HUES6 (cell line): ENCODE measurements around the gene EIF6.

ENCODE experiments used
- H3K27ac ChIP-seq: 2 replicates; pipeline ENCODE4 v1.7.0; 2013; ENCODE audit warnings: low read depth, mild to moderate bottlenecking, low read length, inconsistent platforms
- H3K27me3 ChIP-seq: 2 replicates; pipeline ENCODE4 v1.6.1; 2013; ENCODE audit warnings: low read length; ENCODE audit not compliant: control insufficient read depth, insufficient read depth
- H3K36me3 ChIP-seq: 2 replicates; pipeline ENCODE4 v1.6.1; 2013; ENCODE audit warnings: low read length; ENCODE audit not compliant: control insufficient read depth, insufficient read depth
- H3K4me1 ChIP-seq: 2 replicates; pipeline ENCODE4 v1.6.1; 2013; ENCODE audit warnings: low read length; ENCODE audit not compliant: control insufficient read depth, insufficient read depth
- H3K4me3 ChIP-seq: 2 replicates; pipeline ENCODE4 v1.5.1; 2013; ENCODE audit warnings: low read depth, low read length
- H3K9ac ChIP-seq: one replicate; pipeline ENCODE4 v1.6.1; 2013; ENCODE audit warnings: mild to moderate bottlenecking, low read length
- H3K9me3 ChIP-seq: 2 replicates; pipeline ENCODE4 v1.6.1; 2013; ENCODE audit warnings: low read depth, low read length; ENCODE audit not compliant: control insufficient read depth, insufficient read depth

EIF6 gene

DNA sequence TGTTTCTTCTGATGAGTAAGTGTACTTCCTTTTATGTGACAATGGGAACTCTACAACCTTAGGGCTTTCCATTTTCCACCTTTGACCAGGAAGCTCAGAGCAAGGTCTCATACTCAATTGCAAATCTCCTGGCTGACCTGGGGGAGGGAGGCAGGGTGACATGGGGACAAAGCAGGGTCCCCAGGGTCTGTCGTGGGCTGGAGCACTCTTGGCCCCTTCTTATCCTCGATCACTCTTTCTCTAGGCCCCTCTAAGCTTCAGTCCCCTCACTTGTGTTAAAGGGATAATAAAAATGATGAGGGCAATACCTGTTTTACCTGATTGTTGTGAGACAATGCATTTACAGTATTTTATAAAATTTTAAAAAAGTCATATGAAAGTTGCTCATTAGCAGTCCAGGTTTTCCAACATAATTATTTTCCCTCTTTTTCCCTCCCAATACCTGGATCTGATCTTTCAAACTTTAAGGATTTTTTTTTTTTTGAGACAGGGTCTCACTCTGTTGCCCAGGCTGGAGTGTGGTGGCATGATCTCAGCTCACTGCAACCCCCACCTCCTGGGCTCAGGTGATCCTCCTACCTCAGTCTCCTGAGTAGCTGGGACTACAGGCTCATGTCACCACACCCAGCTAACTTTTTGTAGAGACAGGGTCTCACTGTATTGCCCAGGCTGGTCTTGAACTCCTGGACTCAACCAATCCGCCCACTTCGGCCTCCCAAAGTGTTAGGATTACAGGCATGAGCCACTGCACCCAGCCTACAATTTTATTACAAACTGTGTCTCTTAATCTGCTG lies 16.1 kb upstream of the EIF6 start:
- no peak overlapping the region for H3K27ac ChIP-seq
- peaks cover 5% of the 10 kb centered on the region; the same call in 1 of the 2 replicates for H3K36me3 ChIP-seq
- H3K27me3 ChIP-seq = no peaks in the 10 kb centered on the region
- H3K9ac ChIP-seq = no peak overlapping the region
- H3K4me3 ChIP-seq = no peak overlapping the region
- H3K9me3 ChIP-seq = no peaks in the 10 kb centered on the region
- H3K4me1 ChIP-seq = peaks cover 14% of the 10 kb centered on the region

DNA sequence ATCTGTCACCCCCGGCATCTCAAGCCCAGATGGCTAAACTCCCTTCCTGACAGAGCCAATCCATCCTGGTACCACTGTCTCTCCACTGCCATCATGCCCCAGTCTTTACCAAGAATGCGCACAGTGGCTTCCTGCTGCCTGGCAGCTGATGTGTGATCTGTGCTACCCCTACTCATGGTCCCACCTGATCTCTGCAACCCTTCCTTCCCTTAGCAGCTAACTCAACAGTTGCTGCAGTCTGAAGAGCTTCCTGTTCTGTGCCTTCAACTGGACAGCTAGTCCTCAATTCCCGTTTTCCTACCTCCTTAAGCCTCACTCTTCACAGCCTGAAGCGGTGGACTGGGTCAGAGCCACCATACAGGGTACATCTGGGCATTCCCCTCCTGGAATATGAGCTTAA lies 15.2 kb upstream of the EIF6 start:
- Histone ChIP-seq H3K27ac (no peak overlapping the region), H3K4me1 (peaks cover 9% of the 10 kb centered on the region), H3K9ac (no peak overlapping the region), H3K36me3 (peaks cover 5% of the 10 kb centered on the region; the same call in 1 of the 2 replicates), H3K9me3 (no peaks in the 10 kb centered on the region), H3K27me3 (no peaks in the 10 kb centered on the region), H3K4me3 (no peak overlapping the region)

DNA sequence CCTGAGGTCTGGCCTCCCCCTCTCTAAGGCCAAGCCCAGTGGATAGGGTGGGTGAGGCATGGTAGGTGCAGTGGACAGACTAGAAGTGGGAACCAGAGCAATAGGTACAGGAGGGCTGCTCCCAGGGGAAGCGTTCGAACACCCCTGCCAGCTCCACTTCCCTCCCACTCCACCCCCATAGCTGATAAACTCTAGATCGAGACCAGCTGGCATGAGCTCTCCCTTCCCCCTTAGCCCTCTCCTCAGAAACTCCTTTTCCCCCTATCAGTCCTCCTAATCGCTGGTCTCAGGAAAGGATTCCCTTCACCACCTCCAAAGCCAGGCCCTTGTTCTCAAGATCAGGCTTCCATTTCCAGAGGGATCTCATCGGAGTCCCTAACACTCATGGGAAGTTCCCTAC lies 13.7 kb upstream of the EIF6 start:
- Histone ChIP-seq H3K9ac (no peak overlapping the region), H3K4me1 (no peaks in the 10 kb centered on the region), H3K36me3 (peaks cover 4% of the 10 kb centered on the region; the same call in 1 of the 2 replicates), H3K4me3 (no peak overlapping the region), H3K9me3 (no peaks in the 10 kb centered on the region), H3K27ac (no peak overlapping the region), H3K27me3 (no peaks in the 10 kb centered on the region; the same call in 1 of the 2 replicates)

- Histone ChIP-seq H3K27ac (no peak overlapping the region), H3K27me3 (no peaks in the 10 kb centered on the region; the same call in 1 of the 2 replicates), H3K4me1 (no peaks in the 10 kb centered on the region), H3K9ac (no peak overlapping the region), H3K9me3 (no peaks in the 10 kb centered on the region), H3K4me3 (no peak overlapping the region), H3K36me3 (no peaks in the 10 kb centered on the region)
Measured at GRCh38 chr20:35297740-35298139, 13.2 kb upstream of the EIF6 start.

GRCh38 chr20:35297155-35297554 lies 12.6 kb upstream of the EIF6 start:
- H3K9ac ChIP-seq = no peak overlapping the region
- H3K36me3 ChIP-seq = no peaks in the 10 kb centered on the region
- no peaks in the 10 kb centered on the region; the same call in 1 of the 2 replicates for H3K27me3 ChIP-seq
- H3K27ac ChIP-seq = no peak overlapping the region
- H3K9me3 ChIP-seq = no peaks in the 10 kb centered on the region
- H3K4me1 ChIP-seq = no peaks in the 10 kb centered on the region
- H3K4me3 ChIP-seq = no peak overlapping the region

DNA sequence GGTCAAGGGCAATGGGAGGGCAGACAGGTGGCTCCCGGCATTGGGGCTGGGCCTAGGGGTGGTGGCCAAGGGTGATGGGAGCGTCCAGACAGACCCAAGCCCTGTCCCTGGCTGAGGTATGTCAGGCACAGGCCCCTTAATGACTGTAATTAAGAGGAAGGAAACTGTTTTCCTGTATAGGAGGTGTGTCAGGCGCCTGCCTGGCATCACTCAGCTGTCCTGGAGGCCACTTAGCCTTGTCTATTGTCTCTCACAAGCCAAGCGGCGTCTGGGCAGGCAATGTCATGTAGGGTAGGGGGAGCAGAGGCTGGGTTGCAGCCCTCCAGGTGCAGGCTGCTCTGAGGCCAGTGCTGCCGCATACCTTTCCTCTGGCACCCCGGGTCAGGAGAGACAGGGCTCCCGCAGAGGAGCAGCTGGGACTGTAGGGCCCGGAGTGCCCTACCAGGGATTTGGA lies 11.6 kb upstream of the EIF6 start:
- no peaks in the 10 kb centered on the region for H3K4me1 ChIP-seq
- no peaks in the 10 kb centered on the region for H3K36me3 ChIP-seq
- no peaks in the 10 kb centered on the region; the same call in 1 of the 2 replicates for H3K27me3 ChIP-seq
- H3K9ac ChIP-seq = no peak overlapping the region
- no peaks in the 10 kb centered on the region for H3K9me3 ChIP-seq
- H3K27ac ChIP-seq = no peak overlapping the region
- no peak overlapping the region for H3K4me3 ChIP-seq

- no peaks in the 10 kb centered on the region; the same call in 1 of the 2 replicates for H3K27me3 ChIP-seq
- no peak overlapping the region for H3K27ac ChIP-seq
- no peaks in the 10 kb centered on the region for H3K9me3 ChIP-seq
- no peak overlapping the region for H3K4me3 ChIP-seq
- H3K36me3 ChIP-seq = no peaks in the 10 kb centered on the region
- H3K9ac ChIP-seq = no peak overlapping the region
- no peaks in the 10 kb centered on the region for H3K4me1 ChIP-seq
Measured at GRCh38 chr20:35295674-35296073, 11.1 kb upstream of the EIF6 start.

DNA sequence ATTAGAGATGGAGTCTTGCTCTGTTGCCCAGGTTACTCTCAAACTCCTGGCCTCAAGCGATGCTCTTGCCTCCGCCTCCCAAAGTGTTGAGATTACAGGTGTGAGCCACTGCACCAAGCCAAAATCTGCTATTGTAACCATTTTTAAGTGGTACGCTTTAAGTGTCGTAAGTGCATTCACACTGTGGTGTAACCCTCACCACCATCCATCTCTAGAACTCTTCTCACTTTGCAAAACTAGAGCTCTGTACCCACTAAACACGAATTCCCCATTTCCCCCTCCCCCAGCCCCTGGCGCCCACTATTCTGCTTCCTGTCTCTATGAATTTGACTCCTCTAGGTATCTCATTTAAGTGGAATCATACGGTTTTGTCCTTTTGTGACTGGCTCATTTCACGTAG lies 10.5 kb upstream of the EIF6 start:
- no peaks in the 10 kb centered on the region for H3K9me3 ChIP-seq
- no peak overlapping the region for H3K9ac ChIP-seq
- no peaks in the 10 kb centered on the region for H3K36me3 ChIP-seq
- H3K27me3 ChIP-seq = no peaks in the 10 kb centered on the region; the same call in 1 of the 2 replicates
- no peaks in the 10 kb centered on the region for H3K4me1 ChIP-seq
- H3K27ac ChIP-seq = no peak overlapping the region
- no peak overlapping the region for H3K4me3 ChIP-seq

DNA sequence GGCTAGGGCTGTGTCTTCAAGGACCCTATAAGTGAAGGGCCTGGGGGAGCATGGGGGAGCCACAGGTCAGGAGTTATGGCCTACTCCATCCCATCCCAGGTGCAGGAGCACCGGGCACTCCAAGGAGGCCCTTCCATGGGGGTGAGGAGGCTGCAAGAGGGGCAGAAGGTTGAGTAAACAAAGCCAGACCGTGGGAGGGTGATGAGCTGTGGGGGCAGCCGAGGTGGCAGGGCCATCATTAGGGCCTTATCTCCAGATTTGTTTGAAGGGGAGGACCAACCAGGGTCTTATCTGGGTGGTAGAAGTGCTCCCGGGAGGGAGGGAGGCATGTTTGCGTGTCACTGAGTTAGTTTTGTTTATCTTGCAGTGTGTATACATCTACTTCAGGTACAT lies 9.7 kb upstream of the EIF6 start:
- H3K9me3 ChIP-seq = no peaks in the 10 kb centered on the region
- H3K9ac ChIP-seq = no peak overlapping the region
- H3K4me3 ChIP-seq = no peak overlapping the region
- H3K36me3 ChIP-seq = no peaks in the 10 kb centered on the region
- no peak overlapping the region for H3K27ac ChIP-seq
- H3K27me3 ChIP-seq = peaks cover 4% of the 10 kb centered on the region; the same call in 1 of the 2 replicates
- H3K4me1 ChIP-seq = no peaks in the 10 kb centered on the region

- H3K4me3 ChIP-seq = no peak overlapping the region
- H3K36me3 ChIP-seq = no peaks in the 10 kb centered on the region
- no peaks in the 10 kb centered on the region for H3K4me1 ChIP-seq
- no peak overlapping the region for H3K9ac ChIP-seq
- H3K9me3 ChIP-seq = no peaks in the 10 kb centered on the region
- H3K27ac ChIP-seq = no peak overlapping the region
- H3K27me3 ChIP-seq = peaks cover 4% of the 10 kb centered on the region; the same call in 1 of the 2 replicates
Measured at GRCh38 chr20:35293303-35294292, 9.0 kb upstream of the EIF6 start.
